WTC11 (cell line): ENCODE results near the gene PRPF31. TPM values are rescaled to one million over a fixed set of nuclear protein-coding genes. Genes with fewer than 3 reads are reported as not detected.

ENCODE experiments used
- ATAC-seq: fragments of 200-7000 bp; cut with Tn5 transposase; 2 replicates; pipeline ENCODE4 v1.10.0; 2021; ENCODE audit warnings: mild to moderate bottlenecking, moderate library complexity
- CTCF ChIA-PET: fragments of 300-600 bp; sonication (Branson Sonifier 250); formaldehyde crosslinking; loops from one replicate; lab custom pipeline; 2021; ENCODE audit warnings: antibody characterized with exemption; lab: Charles Lee
- POLR2A ChIA-PET: fragments of 350-600 bp; sonication (Branson Sonifier 250); formaldehyde crosslinking; loops from one replicate; lab custom pipeline; 2021; ENCODE audit warnings: antibody characterized with exemption; lab: Charles Lee
- DNase-seq: peaks from one replicate; pipeline ENCODE4 v3.0.0; 2021; ENCODE audit warnings: low spot score
- H3K27ac Mint-ChIP-seq: 2 replicates; pipeline ENCODE4 v1.8.0; 2021; ENCODE audit warnings: mixed read lengths
- H3K27me3 Mint-ChIP-seq: 2 replicates; pipeline ENCODE4 v1.8.0; 2021; ENCODE audit warnings: low read depth, mild to moderate bottlenecking, moderate library complexity, mixed read lengths
- H3K36me3 Mint-ChIP-seq: 2 replicates; pipeline ENCODE4 v1.8.0; 2021; ENCODE audit warnings: mixed read lengths
- H3K4me1 Mint-ChIP-seq: 2 replicates; pipeline ENCODE4 v1.8.0; 2022; ENCODE audit warnings: mixed read lengths
- H3K4me3 Mint-ChIP-seq: 2 replicates; pipeline ENCODE4 v1.8.0; 2021; ENCODE audit warnings: mild to moderate bottlenecking, moderate library complexity, mixed read lengths
- H3K9me3 Mint-ChIP-seq: 2 replicates; pipeline ENCODE4 v1.8.0; 2021; ENCODE audit warnings: mixed read lengths
- ATF6 ChIP-seq: sonication (generic); formaldehyde crosslinking; IDR thresholded peaks from 2 replicates; pipeline ENCODE4 v1.8.1; 2023; ENCODE audit warnings: mild to moderate bottlenecking, missing genetic modification reagents
- E2F4 ChIP-seq: sonication (generic); formaldehyde crosslinking; IDR thresholded peaks from 2 replicates; pipeline ENCODE4 v1.8.1; 2022; ENCODE audit warnings: low read depth, mild to moderate bottlenecking, moderate library complexity, missing genetic modification reagents, borderline replicate concordance
- MAX ChIP-seq: sonication (generic); formaldehyde crosslinking; IDR thresholded peaks from 2 replicates; pipeline ENCODE4 v1.8.0; 2022; ENCODE audit warnings: mild to moderate bottlenecking, missing genetic modification reagents
- NFE2L1 ChIP-seq: sonication (generic); formaldehyde crosslinking; IDR thresholded peaks from 2 replicates; pipeline ENCODE4 v1.8.1; 2023; ENCODE audit warnings: missing genetic modification reagents
- NR3C1 ChIP-seq: sonication (generic); formaldehyde crosslinking; conservative IDR thresholded peaks from 2 replicates; pipeline ENCODE4 v1.8.1; 2023; ENCODE audit warnings: low read depth, mild to moderate bottlenecking, missing genetic modification reagents
- PREB ChIP-seq: sonication (generic); formaldehyde crosslinking; IDR thresholded peaks from 2 replicates; pipeline ENCODE4 v1.8.1; 2022; ENCODE audit warnings: mild to moderate bottlenecking, missing genetic modification reagents, moderate library complexity, borderline replicate concordance
- ZNF138 ChIP-seq: sonication (generic); formaldehyde crosslinking; conservative IDR thresholded peaks from 2 replicates; pipeline ENCODE4 v1.8.1; 2022; ENCODE audit warnings: mild to moderate bottlenecking, moderate library complexity, missing genetic modification reagents
- ZNF263 ChIP-seq: sonication (generic); formaldehyde crosslinking; IDR thresholded peaks from 2 replicates; pipeline ENCODE4 v1.8.1; 2022; ENCODE audit warnings: low read depth, mild to moderate bottlenecking, moderate library complexity, missing genetic modification reagents
- ZNF317 ChIP-seq: sonication (generic); formaldehyde crosslinking; IDR thresholded peaks from 2 replicates; pipeline ENCODE4 v1.8.1; 2023; ENCODE audit warnings: low read depth, mild to moderate bottlenecking, moderate library complexity, missing genetic modification reagents, borderline replicate concordance
- ZNF425 ChIP-seq: fragments of 250-450 bp; sonication (Bioruptor Pico); conservative IDR thresholded peaks from 2 replicates; pipeline ENCODE4 v1.9.0; 2021; ENCODE audit warnings: mild to moderate bottlenecking
- ZNF671 ChIP-seq: fragments of 250-450 bp; sonication (Bioruptor Pico); IDR thresholded peaks from 2 replicates; pipeline ENCODE4 v1.8.0; 2021; ENCODE audit warnings: mild to moderate bottlenecking
- total RNA-seq: library from RNA; stranded (reverse); gene quantifications from 3 replicates; pipeline ENCODE4 v1.2.3, GENCODE V29; 2021

The PRPF31 gene
- total RNA-seq, 1 experiment from 2014 or later: 92.8 TPM

GRCh38 chr19:54073829-54074228, 41.7 kb upstream of the PRPF31 start:
- 0 out of 2 replicates have a peak, but pooled peaks cover 4% of the 10 kb centered on the region for H3K36me3 Mint-ChIP-seq

GRCh38 chr19:54074851-54075250, 40.7 kb upstream of the PRPF31 start:
- POLR2A ChIA-PET: no interaction called here
- Mint-ChIP-seq H3K4me3 (no peak overlapping the region), H3K4me1 (no peaks in the 10 kb centered on the region), H3K36me3 (no peaks in the 10 kb centered on the region; the same call in 1 of the 2 replicates), H3K27ac (no peak overlapping the region), H3K27me3 (peaks cover 4% of the 10 kb centered on the region), H3K9me3 (peaks cover under 1% of the 10 kb centered on the region; the same call in 1 of the 2 replicates)
- TF ChIP-seq ZNF671 (CRISPR knock-in tag) (no peak), NR3C1 (CRISPR knock-in tag) (no peak), ZNF138 (CRISPR knock-in tag) (no peak), ATF6 (CRISPR knock-in tag) (no peak), E2F4 (no peak), NFE2L1 (CRISPR knock-in tag) (no peak), ZNF425 (no peak), PREB (CRISPR knock-in tag) (no peak)
- CTCF ChIA-PET: no interaction called here
- no peak for ATAC-seq
- no peak for DNase-seq

More at GRCh38 chr19:54073829-54074228, 41.7 kb upstream of the PRPF31 start:
- ATAC-seq (no peak), DNase-seq (no peak)
- CTCF ChIA-PET: no interaction called here
- POLR2A ChIA-PET: no interaction called here
- Mint-ChIP-seq H3K4me3 (no peak overlapping the region), H3K27ac (no peak overlapping the region), H3K27me3 (peaks cover 2% of the 10 kb centered on the region; the same call in 1 of the 2 replicates), H3K4me1 (no peaks in the 10 kb centered on the region), H3K9me3 (peaks cover 11% of the 10 kb centered on the region)
- no peak for TF ChIP-seq ATF6 (CRISPR knock-in tag)
- TF ChIP-seq NR3C1 (CRISPR knock-in tag): no peak
- no peak for TF ChIP-seq MAX (CRISPR knock-in tag)

GRCh38 chr19:54077334-54077733, 38.2 kb upstream of the PRPF31 start:
- ATAC-seq: no peak
- H3K4me3 Mint-ChIP-seq: no peak overlapping the region
- no peak for DNase-seq
- H3K27me3 Mint-ChIP-seq: peaks cover 5% of the 10 kb centered on the region
- CTCF ChIA-PET: interaction anchor here (1.4 kb wide), 1 partner anchor 165 kb away, joined by 3 read pairs; no protein-coding TSS in a partner anchor
- H3K36me3 Mint-ChIP-seq: no peaks in the 10 kb centered on the region; the same call in 1 of the 2 replicates
- H3K9me3 Mint-ChIP-seq: peaks cover 8% of the 10 kb centered on the region
- H3K27ac Mint-ChIP-seq: no peak overlapping the region
- POLR2A ChIA-PET: interaction anchor here (0.7 kb wide), 1 partner anchor 8 kb away, joined by 7 read pairs; no protein-coding TSS in a partner anchor
- H3K4me1 Mint-ChIP-seq: no peaks in the 10 kb centered on the region
- TF ChIP-seq ZNF317 (CRISPR knock-in tag) (no peak), ZNF263 (no peak)
- TF ChIP-seq, all 79 proteins: peak for 0
